Activated naive CD4-positive, alpha-beta T cell treated with anti-CD3 and anti-CD28 coated beads, Interleukin-2, amount 50 U/mL, for 24 hours (primary cell): ENCODE results near the gene RAB7A.
"Not testable (repeated sequence)": the region's sequence is repeated elsewhere in the genome, so short reads cannot be mapped to it uniquely, and the experiment has no call there.

ENCODE experiments used
- H3K27ac Mint-ChIP-seq: one replicate; pipeline ENCODE4 v1.8.0; 2021; ENCODE audit warnings: mild to moderate bottlenecking, mixed read lengths
- H3K27me3 Mint-ChIP-seq: one replicate; pipeline ENCODE4 v1.8.0; 2021; ENCODE audit warnings: mixed read lengths
- H3K36me3 Mint-ChIP-seq: one replicate; pipeline ENCODE4 v1.8.0; 2021; ENCODE audit warnings: mixed read lengths
- H3K4me1 Mint-ChIP-seq: one replicate; pipeline ENCODE4 v1.8.0; 2021; ENCODE audit warnings: mixed read lengths
- H3K4me3 Mint-ChIP-seq: one replicate; pipeline ENCODE4 v1.8.0; 2021; ENCODE audit warnings: mild to moderate bottlenecking, mixed read lengths
- H3K9me3 Mint-ChIP-seq: one replicate; pipeline ENCODE4 v1.8.0; 2021; ENCODE audit warnings: mixed read lengths

RAB7A gene

GRCh38 chr3:128830762-128831161 lies 104.8 kb downstream of the RAB7A start:
- not testable (repeated sequence) for H3K27me3 Mint-ChIP-seq, H3K4me3 Mint-ChIP-seq, H3K9me3 Mint-ChIP-seq, H3K4me1 Mint-ChIP-seq, H3K36me3 Mint-ChIP-seq, H3K27ac Mint-ChIP-seq

DNA sequence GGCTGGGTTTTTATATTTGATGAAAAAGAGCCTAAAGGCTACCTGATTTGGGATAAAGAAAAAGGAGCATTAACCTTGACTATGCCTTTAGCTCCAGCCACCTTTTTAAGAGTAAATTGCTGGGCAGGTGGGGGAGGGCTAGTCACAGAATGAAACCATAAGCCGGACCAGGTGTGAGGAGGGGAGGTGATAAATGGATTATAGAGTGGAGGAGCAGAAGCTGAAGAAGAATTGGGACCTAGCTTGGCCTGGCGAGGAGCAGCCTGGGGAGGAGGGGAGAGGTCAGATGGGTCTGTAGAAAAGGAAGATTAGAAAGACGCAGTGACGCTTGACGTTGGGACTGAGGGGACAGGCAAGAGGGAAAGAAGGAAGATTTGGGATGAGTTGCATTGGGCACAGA lies 107.0 kb downstream of the RAB7A start:
- H3K27ac Mint-ChIP-seq, H3K4me3 Mint-ChIP-seq, H3K27me3 Mint-ChIP-seq, H3K36me3 Mint-ChIP-seq, H3K9me3 Mint-ChIP-seq, H3K4me1 Mint-ChIP-seq: not testable (repeated sequence)

- H3K27ac Mint-ChIP-seq, result no peak overlapping the region
- no peaks in the 10 kb centered on the region for H3K27me3 Mint-ChIP-seq
- H3K4me3 Mint-ChIP-seq, result no peak overlapping the region
- H3K9me3 Mint-ChIP-seq, result no peaks in the 10 kb centered on the region
- no peaks in the 10 kb centered on the region for H3K36me3 Mint-ChIP-seq
- no peaks in the 10 kb centered on the region for H3K4me1 Mint-ChIP-seq
Observed at GRCh38 chr3:128835096-128835495, 109.1 kb downstream of the RAB7A start.

- Mint-ChIP-seq H3K27me3 (no peaks in the 10 kb centered on the region), H3K4me3 (no peak overlapping the region), H3K27ac (no peak overlapping the region), H3K4me1 (peaks cover 15% of the 10 kb centered on the region), H3K36me3 (no peaks in the 10 kb centered on the region), H3K9me3 (no peaks in the 10 kb centered on the region)
Observed at GRCh38 chr3:128841926-128842920, 116.2 kb downstream of the RAB7A start.

GRCh38 chr3:128844502-128844901 lies 118.5 kb downstream of the RAB7A start:
- Mint-ChIP-seq H3K27ac (no peak overlapping the region), H3K36me3 (no peaks in the 10 kb centered on the region), H3K4me3 (peak overlapping the region; percentile 80), H3K27me3 (no peaks in the 10 kb centered on the region), H3K4me1 (peaks cover 15% of the 10 kb centered on the region), H3K9me3 (no peaks in the 10 kb centered on the region)

DNA sequence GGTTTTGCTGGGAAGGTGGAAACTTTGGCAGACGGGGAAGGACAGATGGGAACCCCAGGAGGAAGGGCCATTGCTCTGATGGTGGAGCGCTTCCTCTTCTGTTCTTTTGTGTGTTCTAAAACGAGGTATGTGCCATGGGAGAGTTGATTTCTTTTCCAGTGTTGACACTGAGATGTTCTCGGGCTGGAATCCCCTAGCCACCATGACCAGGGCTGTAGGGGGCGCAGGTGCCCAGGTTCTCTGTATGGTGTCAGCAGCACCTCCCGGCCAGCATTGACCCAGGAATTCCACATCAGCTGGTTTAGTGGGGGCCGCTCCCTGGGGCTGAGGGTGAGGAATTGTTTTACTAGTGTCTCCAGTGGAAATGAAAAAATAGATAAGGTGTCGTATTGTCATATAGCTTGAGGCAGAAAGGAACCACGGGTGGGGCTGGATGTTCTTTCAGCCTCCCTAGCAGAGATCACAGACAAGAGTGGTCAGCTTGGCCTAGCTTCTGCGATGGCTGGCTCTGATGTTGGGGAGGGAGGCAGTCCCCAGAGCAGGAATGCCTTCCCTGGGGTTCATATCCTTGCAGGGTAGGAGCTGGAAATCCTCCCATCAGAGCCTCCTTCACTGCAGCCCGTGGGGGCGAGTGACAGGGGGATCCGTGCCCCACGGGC lies 119.3 kb downstream of the RAB7A start:
- peak overlapping the region; percentile 67 for H3K27ac Mint-ChIP-seq
- H3K4me3 Mint-ChIP-seq, result peak overlapping the region; percentile 80
- peaks cover 15% of the 10 kb centered on the region for H3K4me1 Mint-ChIP-seq
- H3K36me3 Mint-ChIP-seq, result no peaks in the 10 kb centered on the region
- no peaks in the 10 kb centered on the region for H3K27me3 Mint-ChIP-seq
- H3K9me3 Mint-ChIP-seq, result no peaks in the 10 kb centered on the region

DNA sequence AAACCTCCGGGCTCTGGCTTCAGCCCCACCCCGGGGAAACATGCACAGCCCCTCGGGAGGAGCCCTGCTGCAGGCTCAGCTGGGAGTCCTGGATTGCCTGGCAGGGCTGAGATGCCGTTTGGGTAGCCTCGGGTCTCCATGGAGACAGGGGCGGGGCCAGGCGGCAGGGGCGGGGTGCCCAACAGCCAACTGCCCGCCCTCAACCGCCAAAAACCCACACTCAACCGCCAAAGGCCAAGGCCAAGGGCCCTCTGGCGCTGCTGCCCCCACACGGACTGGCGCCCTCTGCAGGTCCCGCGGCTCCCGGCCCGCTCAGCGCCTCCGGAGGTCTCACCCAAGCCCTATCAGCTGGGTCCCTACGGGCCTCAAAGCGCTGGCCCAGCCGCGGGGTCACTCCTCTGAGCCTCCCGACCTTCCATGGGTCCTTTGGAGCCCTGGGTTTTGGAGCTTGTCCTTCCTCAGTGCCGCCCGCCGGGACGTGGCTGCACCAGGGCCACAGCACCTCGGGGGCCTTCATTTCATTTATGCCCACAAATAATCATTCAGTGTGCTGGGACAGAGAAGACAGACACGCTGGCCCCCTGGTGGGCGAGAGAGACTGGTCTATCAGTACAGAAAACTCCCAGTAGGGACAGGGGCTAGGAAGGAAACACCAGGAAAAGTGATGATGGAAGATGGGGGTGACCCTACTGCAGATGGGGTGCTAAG lies 119.9 kb downstream of the RAB7A start:
- Mint-ChIP-seq H3K9me3 (no peaks in the 10 kb centered on the region), H3K27ac (peak overlapping the region; percentile 9), H3K36me3 (no peaks in the 10 kb centered on the region), H3K4me3 (peak overlapping the region; percentile 80), H3K4me1 (peaks cover 15% of the 10 kb centered on the region), H3K27me3 (no peaks in the 10 kb centered on the region)

DNA sequence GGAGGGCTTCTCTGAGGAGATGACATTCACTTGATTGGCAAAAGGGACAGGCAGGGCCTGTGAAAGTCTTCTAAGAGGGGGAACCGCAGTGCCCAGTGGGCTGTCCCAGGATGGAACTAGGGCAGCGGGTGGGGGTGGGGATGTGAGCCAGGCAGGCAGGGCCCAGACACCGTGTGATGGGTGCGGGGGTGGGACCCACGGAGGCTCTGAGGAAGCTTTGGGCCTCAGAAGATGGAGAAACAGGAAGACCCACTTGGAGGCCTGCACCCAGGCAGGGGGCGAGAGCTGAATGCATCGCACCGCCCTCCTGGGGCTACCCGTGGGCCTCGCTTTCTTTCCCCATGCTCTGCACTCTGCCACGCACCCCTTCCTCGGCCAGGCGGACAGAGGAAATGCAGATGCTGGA lies 120.5 kb downstream of the RAB7A start:
- H3K4me1 Mint-ChIP-seq, result peaks cover 15% of the 10 kb centered on the region
- H3K36me3 Mint-ChIP-seq, result no peaks in the 10 kb centered on the region
- no peaks in the 10 kb centered on the region for H3K27me3 Mint-ChIP-seq
- peak overlapping the region; percentile 9 for H3K27ac Mint-ChIP-seq
- no peaks in the 10 kb centered on the region for H3K9me3 Mint-ChIP-seq
- peak overlapping the region; percentile 76 for H3K4me3 Mint-ChIP-seq

GRCh38 chr3:128847666-128848370 lies 121.8 kb downstream of the RAB7A start:
- Mint-ChIP-seq H3K27me3 (no peaks in the 10 kb centered on the region), H3K36me3 (no peaks in the 10 kb centered on the region), H3K27ac (no peak overlapping the region), H3K4me1 (peaks cover 15% of the 10 kb centered on the region), H3K9me3 (no peaks in the 10 kb centered on the region), H3K4me3 (no peak overlapping the region)

DNA sequence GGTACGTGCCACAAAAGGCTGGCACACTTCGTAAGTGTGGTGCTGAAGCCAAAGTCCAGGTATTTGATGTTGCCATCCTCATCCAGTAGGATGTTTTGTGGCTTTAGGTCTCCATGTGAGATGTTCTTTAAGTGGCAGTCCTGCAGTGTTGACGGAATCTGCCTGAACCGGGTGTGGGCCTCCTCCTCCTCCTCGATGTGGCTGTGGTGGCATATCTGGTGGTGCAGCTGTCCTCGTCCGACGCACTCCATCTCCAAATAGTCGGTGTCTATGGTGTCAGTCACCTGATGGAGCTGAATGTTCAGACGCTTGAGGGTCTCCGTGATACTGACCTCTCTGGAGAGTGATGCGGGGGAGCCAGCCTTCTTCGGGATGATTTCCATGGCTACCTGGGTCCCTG lies 123.0 kb downstream of the RAB7A start:
- no peak overlapping the region for H3K27ac Mint-ChIP-seq
- H3K4me1 Mint-ChIP-seq, result peaks cover 15% of the 10 kb centered on the region
- no peaks in the 10 kb centered on the region for H3K27me3 Mint-ChIP-seq
- peaks cover 2% of the 10 kb centered on the region for H3K36me3 Mint-ChIP-seq
- no peak overlapping the region for H3K4me3 Mint-ChIP-seq
- no peaks in the 10 kb centered on the region for H3K9me3 Mint-ChIP-seq

- H3K9me3 Mint-ChIP-seq, result no peaks in the 10 kb centered on the region
- no peak overlapping the region for H3K4me3 Mint-ChIP-seq
- no peak overlapping the region for H3K27ac Mint-ChIP-seq
- peaks cover 4% of the 10 kb centered on the region for H3K36me3 Mint-ChIP-seq
- H3K4me1 Mint-ChIP-seq, result peaks cover 13% of the 10 kb centered on the region
- no peaks in the 10 kb centered on the region for H3K27me3 Mint-ChIP-seq
Observed at GRCh38 chr3:128849911-128850455, 124.0 kb downstream of the RAB7A start.

DNA sequence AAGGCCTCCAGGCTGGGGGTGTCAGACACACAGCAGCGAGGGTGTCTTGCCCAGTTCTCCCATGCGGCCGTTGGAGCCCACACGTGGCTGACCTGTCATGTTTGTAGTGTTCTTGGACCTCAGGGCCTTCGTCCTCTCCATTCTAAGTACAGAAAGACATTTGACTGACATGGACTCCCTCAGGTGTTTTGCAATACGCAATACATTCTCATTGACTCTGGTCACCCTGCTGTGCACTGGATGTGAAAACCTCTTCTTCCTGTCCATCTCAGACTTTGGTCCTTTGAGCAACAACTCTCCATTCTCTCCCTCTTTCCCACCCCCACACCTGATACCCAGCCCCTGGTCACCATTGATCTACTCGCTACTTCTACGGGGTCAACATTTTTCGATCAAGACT lies 124.6 kb downstream of the RAB7A start:
- Mint-ChIP-seq H3K27me3 (no peaks in the 10 kb centered on the region), H3K4me1 (peaks cover 7% of the 10 kb centered on the region), H3K36me3 (peaks cover 5% of the 10 kb centered on the region), H3K9me3 (no peaks in the 10 kb centered on the region), H3K4me3 (no peak overlapping the region), H3K27ac (no peak overlapping the region)

- no peak overlapping the region for H3K4me3 Mint-ChIP-seq
- H3K27me3 Mint-ChIP-seq, result no peaks in the 10 kb centered on the region
- H3K4me1 Mint-ChIP-seq, result no peaks in the 10 kb centered on the region
- no peak overlapping the region for H3K27ac Mint-ChIP-seq
- peaks cover 5% of the 10 kb centered on the region for H3K36me3 Mint-ChIP-seq
- no peaks in the 10 kb centered on the region for H3K9me3 Mint-ChIP-seq
Observed at GRCh38 chr3:128851601-128852000, 125.6 kb downstream of the RAB7A start.

- Mint-ChIP-seq H3K36me3 (peaks cover 6% of the 10 kb centered on the region), H3K9me3 (no peaks in the 10 kb centered on the region), H3K27me3 (no peaks in the 10 kb centered on the region), H3K4me1 (no peaks in the 10 kb centered on the region), H3K27ac (no peak overlapping the region), H3K4me3 (no peak overlapping the region)
Observed at GRCh38 chr3:128853826-128854225, 127.8 kb downstream of the RAB7A start.

DNA sequence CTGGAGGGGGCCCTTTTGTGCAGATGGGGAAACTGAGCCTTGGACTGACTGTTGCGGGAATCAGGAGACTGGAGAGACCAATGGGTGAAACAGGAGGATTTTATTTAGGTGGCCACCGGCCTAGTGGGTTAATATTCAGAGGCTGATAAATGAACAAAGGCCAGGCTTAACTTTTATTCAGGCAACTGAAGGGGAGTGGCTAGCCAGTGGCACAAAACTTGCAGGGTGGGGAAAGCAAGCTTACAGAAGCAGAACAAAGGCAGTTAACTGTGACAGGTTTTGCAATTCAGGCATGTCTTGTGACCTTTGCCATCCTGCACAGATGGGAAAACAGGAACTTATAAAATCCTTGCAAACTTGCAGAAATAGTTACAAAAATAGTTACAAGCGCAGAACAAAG lies 128.5 kb downstream of the RAB7A start:
- Mint-ChIP-seq H3K4me3 (no peak overlapping the region), H3K36me3 (peaks cover 9% of the 10 kb centered on the region), H3K27ac (no peak overlapping the region), H3K4me1 (no peaks in the 10 kb centered on the region), H3K9me3 (no peaks in the 10 kb centered on the region), H3K27me3 (no peaks in the 10 kb centered on the region)
